IMR-90 (cell line): ENCODE results near the gene PGF. TPM values are rescaled to one million over a fixed set of nuclear protein-coding genes. Genes with fewer than 3 reads are reported as not detected.

ENCODE experiments used
- ATAC-seq: fragments of 200-7000 bp; cut with Tn5 transposase; 2 replicates; pipeline ENCODE4 v1.9.1; 2020; ENCODE audit warnings: low read depth, mild to moderate bottlenecking, moderate library complexity
- BruUV-seq: library from RNA; stranded (reverse); fragments of 400-500 nt; replicated peaks from 2 replicates; lab custom pipeline; 2021; lab: Mats Ljungman, UMichigan
- CTCF ChIA-PET: fragments of 300-600 bp; formaldehyde crosslinking; extraction: SDS; loops from one replicate; lab custom pipeline; 2021; ENCODE audit warnings: antibody characterized with exemption; lab: Yijun Ruan, JAX
- POLR2A ChIA-PET: fragments of 300-600 bp; sonication (Branson Sonifier 250); formaldehyde crosslinking; loops from one replicate; lab custom pipeline; 2022; ENCODE audit warnings: antibody characterized with exemption; ENCODE audit not compliant: unreplicated experiment; lab: Charles Lee
- DNase-seq: peaks from one replicate; pipeline ENCODE4 v3.0.0; 2013
- H2AFZ ChIP-seq: replicated peaks from 2 replicates; pipeline ENCODE3; 2013; ENCODE audit warnings: low read length, mild to moderate bottlenecking; ENCODE audit not compliant: poor library complexity
- H2AK5ac ChIP-seq: 2 replicates; pipeline ENCODE4 v1.6.1; 2013; ENCODE audit warnings: low read depth, low read length, inconsistent platforms
- H2AK9ac ChIP-seq: replicated peaks from 2 replicates; pipeline ENCODE3; 2013; ENCODE audit warnings: mild to moderate bottlenecking, low read depth, low read length, moderate library complexity; ENCODE audit not compliant: poor library complexity
- H2BK120ac ChIP-seq: 2 replicates; pipeline ENCODE4 v1.6.1; 2013; ENCODE audit warnings: low read depth, low read length, inconsistent platforms
- H2BK15ac ChIP-seq: 3 replicates; pipeline ENCODE4 v1.6.1; 2013; ENCODE audit warnings: low read depth, low read length, inconsistent platforms
- H2BK20ac ChIP-seq: 2 replicates; pipeline ENCODE4 v1.6.1; 2013; ENCODE audit warnings: low read depth, mild to moderate bottlenecking, inconsistent platforms, low read length, moderate library complexity
- H2BK5ac ChIP-seq: 2 replicates; pipeline ENCODE4 v1.6.1; 2013; ENCODE audit warnings: mild to moderate bottlenecking, low read depth, low read length, inconsistent platforms; ENCODE audit not compliant: poor library complexity, severe bottlenecking
- H3K14ac ChIP-seq: replicated peaks from 2 replicates; pipeline ENCODE4 v1.6.1; 2013; ENCODE audit warnings: low read depth, low read length, inconsistent platforms
- H3K18ac ChIP-seq: 2 replicates; pipeline ENCODE4 v1.6.1; 2013; ENCODE audit warnings: low read depth, low read length, control low read depth
- H3K23ac ChIP-seq: 2 replicates; pipeline ENCODE4 v1.6.1; 2013; ENCODE audit warnings: low read depth, low read length, inconsistent platforms
- H3K27ac ChIP-seq: 2 replicates; pipeline ENCODE4 v1.5.1; 2013; ENCODE audit warnings: mild to moderate bottlenecking, control low read depth, low read length; ENCODE audit not compliant: insufficient read depth
- H3K27me3 ChIP-seq: 2 replicates; pipeline ENCODE4 v1.6.1; 2013; ENCODE audit warnings: low read length; ENCODE audit not compliant: control insufficient read depth, insufficient read depth
- H3K36me3 ChIP-seq: 2 replicates; pipeline ENCODE4 v1.6.1; 2013; ENCODE audit warnings: low read length, mixed read lengths; ENCODE audit not compliant: control insufficient read depth, insufficient read depth
- H3K4ac ChIP-seq: 2 replicates; pipeline ENCODE4 v1.6.1; 2013; ENCODE audit warnings: low read depth, low read length, inconsistent platforms
- H3K4me1 ChIP-seq: 2 replicates; pipeline ENCODE4 v1.6.1; 2013; ENCODE audit warnings: low read length, mixed read lengths; ENCODE audit not compliant: control insufficient read depth, insufficient read depth
- H3K4me2 ChIP-seq: 2 replicates; pipeline ENCODE4 v1.6.1; 2013; ENCODE audit warnings: low read depth, mild to moderate bottlenecking, control low read depth, low read length, moderate library complexity
- H3K4me3 ChIP-seq: 2 replicates; pipeline ENCODE4 v1.5.1; 2013; ENCODE audit warnings: low read depth, mild to moderate bottlenecking, control low read depth, low read length, moderate library complexity; ENCODE audit not compliant: insufficient read depth
- H3K56ac ChIP-seq: 2 replicates; pipeline ENCODE4 v1.6.1; 2013; ENCODE audit warnings: low read length, inconsistent platforms; ENCODE audit not compliant: insufficient read depth; ENCODE audit errors: extremely low read depth
- H3K79me1 ChIP-seq, 2 experiments: 2 replicates each; pipeline ENCODE4 v1.6.1; 2013; ENCODE audit warnings: low read length in 2 of 2, inconsistent platforms in 1 of 2, low read depth in 1 of 2
- H3K9ac ChIP-seq: 2 replicates; pipeline ENCODE4 v1.6.1; 2013; ENCODE audit warnings: low read depth, low read length, control low read depth
- H3K9me1 ChIP-seq: 2 replicates; pipeline ENCODE4 v1.6.1; 2013; ENCODE audit warnings: low read length, inconsistent platforms; ENCODE audit not compliant: insufficient read depth
- H3K9me3 ChIP-seq: 2 replicates; pipeline ENCODE4 v1.6.1; 2013; ENCODE audit warnings: low read length; ENCODE audit not compliant: control insufficient read depth, insufficient read depth
- H4K20me1 ChIP-seq: 2 replicates; pipeline ENCODE4 v1.6.1; 2013; ENCODE audit warnings: low read length, inconsistent platforms; ENCODE audit not compliant: insufficient read depth
- H4K5ac ChIP-seq: 2 replicates; pipeline ENCODE4 v1.6.1; 2013; ENCODE audit warnings: mild to moderate bottlenecking, low read depth, low read length, control low read depth
- H4K8ac ChIP-seq, 2 experiments: 2 replicates each; pipeline ENCODE4 v1.6.1; 2013; ENCODE audit warnings: low read depth in 2 of 2, low read length in 2 of 2, control low read depth in 1 of 2, inconsistent platforms in 1 of 2
- H4K91ac ChIP-seq: 2 replicates; pipeline ENCODE4 v1.6.1; 2013; ENCODE audit warnings: low read depth, low read length, inconsistent platforms; ENCODE audit not compliant: insufficient read depth
- BHLHE40 ChIP-seq: fragments of 150-350 bp; IDR thresholded peaks from 2 replicates; pipeline ENCODE4 v1.6.1; 2016; ENCODE audit warnings: mild to moderate bottlenecking, low read depth, low read length
- ELK1 ChIP-seq: fragments of 150-350 bp; IDR thresholded peaks from 2 replicates; pipeline ENCODE4 v1.6.1; 2016; ENCODE audit warnings: low read depth, mild to moderate bottlenecking, low read length, moderate library complexity, borderline replicate concordance
- FOS ChIP-seq: fragments of 150-350 bp; IDR thresholded peaks from 2 replicates; pipeline ENCODE4 v1.6.1; 2016; ENCODE audit warnings: low read depth, low read length
- MXI1 ChIP-seq: IDR thresholded peaks from 2 replicates; pipeline ENCODE4 v1.6.1; 2012; ENCODE audit warnings: low read depth, mild to moderate bottlenecking, low read length, moderate library complexity, borderline replicate concordance
- RCOR1 ChIP-seq: IDR thresholded peaks from 2 replicates; pipeline ENCODE4 v1.6.1; 2012; ENCODE audit warnings: mild to moderate bottlenecking, low read length, improper control_type of control experiment; ENCODE audit not compliant: insufficient replicate concordance
- SMC3 ChIP-seq: fragments of 150-350 bp; IDR thresholded peaks from 2 replicates; pipeline ENCODE4 v1.6.1; 2016; ENCODE audit warnings: low read depth, mild to moderate bottlenecking, antibody characterized with exemption, low read length, moderate library complexity
- WGBS, 2 experiments: methylation state at CpG; one replicate each; pipeline versions ENCODE4 v1.1.5 to v1.1.7; 2013; ENCODE audit warnings: missing lambda C conversion rate in 2 of 2; ENCODE audit not compliant: insufficient read length in 1 of 2; ENCODE audit errors: extremely low coverage in 2 of 2; 5-methylcytosine and 5-hydroxymethylcytosine counted together
- dilution Hi-C: fragments of 300-500 bp; cut with HindIII; formaldehyde crosslinking; loops from one replicate; pipeline ENCODE4 v1.14.3; 2018; ENCODE audit warnings: low sequenced_read_pairs; ENCODE audit not compliant: unreplicated experiment
- in situ Hi-C: fragments of 300-500 bp; cut with MboI; formaldehyde crosslinking; loops from 3 replicates; pipeline ENCODE4 v1.14.3; 2019; ENCODE audit warnings: low sequenced_read_pairs, inconsistent platforms, mixed read lengths
- intact Hi-C: fragments of 100-400 bp; cut with micrococcal nuclease; formaldehyde crosslinking; loops from 2 replicates; pipeline ENCODE4 v1.10.0; 2022
- polyA plus RNA-seq, 3 experiments: library from polyadenylated mRNA; depleted of rRNA; stranded (reverse); fragments of >200 nt; gene quantifications; 2 replicates each; pipeline ENCODE4 v1.2.3, GENCODE V29; 2012; ENCODE audit warnings: low replicate concordance in 1 of 3
- total RNA-seq: library from RNA; depleted of rRNA; stranded (reverse); fragments of >200 nt; gene quantifications from 2 replicates; pipeline ENCODE4 v1.2.3, GENCODE V29; 2012
- TF ChIP-seq, protein P1 (sequence below): fragments of 150-350 bp; IDR thresholded peaks from 2 replicates; pipeline ENCODE4 v1.6.1; 2017; ENCODE audit warnings: mild to moderate bottlenecking, antibody characterized with exemption, low read length, low read depth

The PGF gene
- total and polyA plus RNA-seq, 2 of the 4 experiments (the other 2 are of a cell fraction) = 0.36 to 0.39 TPM

DNA sequence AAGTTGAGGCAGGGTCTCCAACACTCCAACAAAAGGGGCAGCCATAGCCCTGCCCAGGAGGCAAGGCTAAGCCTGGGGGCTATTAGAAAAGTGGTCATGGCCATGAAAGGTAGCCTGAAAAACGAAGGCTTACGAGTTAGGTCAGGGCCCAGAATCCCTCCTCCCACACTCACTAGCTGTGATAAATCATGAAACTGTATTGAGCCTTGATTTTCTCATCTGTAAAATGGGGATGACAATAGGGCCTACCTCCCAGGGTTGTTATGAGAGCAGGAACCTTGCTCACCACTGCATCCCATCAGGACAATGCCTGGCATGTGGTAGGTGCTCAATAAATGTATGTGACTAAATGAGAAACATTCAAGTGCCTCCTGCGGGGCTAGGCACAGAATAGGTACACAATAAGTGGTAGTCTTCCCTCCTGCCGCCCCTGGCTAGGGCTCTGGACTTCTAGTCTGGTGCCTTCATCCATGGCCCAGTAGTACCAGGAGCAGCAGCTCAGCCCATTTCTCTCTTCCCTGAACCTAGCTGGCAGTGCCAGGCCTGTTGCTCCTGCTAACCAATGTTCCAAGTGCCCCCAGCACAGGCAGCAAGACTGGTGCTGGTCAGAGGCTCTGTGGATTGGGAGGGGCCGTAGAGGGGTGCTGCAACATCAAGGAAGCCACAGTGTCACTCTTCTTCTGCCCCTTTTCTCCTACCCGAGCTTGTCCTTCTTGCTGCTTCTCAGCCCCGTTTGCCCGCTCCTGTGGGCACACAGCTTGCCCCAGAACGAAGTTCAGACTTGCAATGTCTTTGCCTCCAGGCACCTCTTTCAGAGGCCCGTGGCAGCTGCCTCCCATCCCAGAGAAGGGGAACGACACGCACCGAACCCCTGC lies 7.8 kb downstream of the PGF start:
- H3K4me2 ChIP-seq = no peak overlapping the region
- no peak overlapping the region for H3K4ac ChIP-seq
- ATAC-seq (no peak), DNase-seq (no peak)
- H2BK20ac ChIP-seq = no peak overlapping the region
- no TSS peak for BruUV-seq
- no peak overlapping the region for H2BK120ac ChIP-seq
- H4K8ac ChIP-seq = no peak overlapping the region
- no peaks in the 10 kb centered on the region for H3K79me1 ChIP-seq
- CTCF ChIA-PET = interaction anchor here (1.1 kb wide), 1 partner anchor 86 kb away, joined by 3 read pairs; no protein-coding TSS in a partner anchor
- no peak overlapping the region for H3K23ac ChIP-seq
- peaks cover 9% of the 10 kb centered on the region; the same call in 1 of the 2 replicates for H3K4me1 ChIP-seq
- no peak overlapping the region for H4K91ac ChIP-seq
- no peaks in the 10 kb centered on the region for H3K36me3 ChIP-seq
- H3K27me3 ChIP-seq = no peaks in the 10 kb centered on the region
- no peak overlapping the region for H2AFZ ChIP-seq
- 0 out of 2 replicates have a peak, but pooled peaks cover 3% of the 10 kb centered on the region for H3K9me1 ChIP-seq
- H3K56ac ChIP-seq = no peak overlapping the region
- TF ChIP-seq MXI1 = no peak
- no peak for TF ChIP-seq ELK1
- TF ChIP-seq BHLHE40 = no peak
- TF ChIP-seq FOS = no peak
- TF ChIP-seq RCOR1 = no peak
- TF ChIP-seq, protein P1, sequence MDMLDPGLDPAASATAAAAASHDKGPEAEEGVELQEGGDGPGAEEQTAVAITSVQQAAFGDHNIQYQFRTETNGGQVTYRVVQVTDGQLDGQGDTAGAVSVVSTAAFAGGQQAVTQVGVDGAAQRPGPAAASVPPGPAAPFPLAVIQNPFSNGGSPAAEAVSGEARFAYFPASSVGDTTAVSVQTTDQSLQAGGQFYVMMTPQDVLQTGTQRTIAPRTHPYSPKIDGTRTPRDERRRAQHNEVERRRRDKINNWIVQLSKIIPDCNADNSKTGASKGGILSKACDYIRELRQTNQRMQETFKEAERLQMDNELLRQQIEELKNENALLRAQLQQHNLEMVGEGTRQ = no peak
- no peak for TF ChIP-seq SMC3
- H2BK5ac ChIP-seq = no peak overlapping the region
- no peak overlapping the region for H3K27ac ChIP-seq
- H3K18ac ChIP-seq = no peak overlapping the region
- H3K9ac ChIP-seq = no peak overlapping the region
- H4K20me1 ChIP-seq = no peaks in the 10 kb centered on the region
- no peak overlapping the region for H2BK15ac ChIP-seq
- H2AK9ac ChIP-seq = no peak overlapping the region
- no peak overlapping the region for H2AK5ac ChIP-seq
- no peak overlapping the region for H3K4me3 ChIP-seq
- in situ Hi-C loops (no loop called here), intact Hi-C loops (loop anchor here (2.0 to 10.0 kb wide), 2 partner anchors 55 to 347 kb away; partner anchors contain the start of gene EIF2B2), dilution Hi-C loops (no loop called here)
- H4K5ac ChIP-seq = no peak overlapping the region
- no peaks in the 10 kb centered on the region for H3K9me3 ChIP-seq
- POLR2A ChIA-PET = no interaction called here
- H3K14ac ChIP-seq = no peak overlapping the region
- WGBS, 2 experiments = 80% methylated on average over 2 of the region's 13 CpGs; no CpG with 5 or more reads in 1 of the 2 experiments
